Suprapubic skin (tissue), 4 donors: ENCODE measurements around the gene MME. TPM values are rescaled to one million over a fixed set of nuclear protein-coding genes. Genes with fewer than 3 reads are reported as not detected.

ENCODE experiments used
- DNase-seq, 2 donors: peaks; one replicate each; pipeline ENCODE4 v3.0.0-alpha.2; 2019; ENCODE audit warnings: low spot score in 2 of 2
- H3K27ac ChIP-seq: fragments of 200-600 bp; sonication (generic); one replicate; pipeline ENCODE4 v1.5.1; 2019
- H3K27me3 ChIP-seq: fragments of 200-600 bp; sonication (generic); one replicate; pipeline ENCODE4 v1.5.1; 2019
- H3K36me3 ChIP-seq: fragments of 200-600 bp; sonication (generic); one replicate; pipeline ENCODE4 v1.5.1; 2019
- H3K4me1 ChIP-seq: fragments of 200-600 bp; sonication (generic); one replicate; pipeline ENCODE4 v1.5.1; 2019
- H3K4me3 ChIP-seq: fragments of 200-600 bp; sonication (generic); one replicate; pipeline ENCODE4 v1.5.1; 2019; ENCODE audit warnings: mild to moderate bottlenecking
- H3K9me3 ChIP-seq: fragments of 200-600 bp; sonication (generic); one replicate; pipeline ENCODE4 v1.5.1; 2019
- EP300 ChIP-seq: sonication (generic); formaldehyde crosslinking; IDR thresholded peaks from one replicate; pipeline ENCODE4 v1.6.1; 2017; ENCODE audit warnings: antibody characterized with exemption
- POLR2A ChIP-seq, 2 donors: fragments of 450-650 bp; IDR thresholded peaks; one replicate each; pipeline ENCODE4 v1.6.1; 2017; ENCODE audit warnings: antibody characterized with exemption in 2 of 2, mild to moderate bottlenecking in 2 of 2, moderate library complexity in 2 of 2
- POLR2AphosphoS5 ChIP-seq, 3 donors: sonication (generic); formaldehyde crosslinking; IDR thresholded peaks; one replicate each; pipeline ENCODE4 v1.6.1; 2017; ENCODE audit warnings: antibody characterized with exemption in 3 of 3
- WGBS: methylation state at CpG from one replicate; pipeline ENCODE4 v1.1.5; 2018; 5-methylcytosine and 5-hydroxymethylcytosine counted together
- total RNA-seq, 4 donors: library from RNA; depleted of rRNA; stranded (reverse); fragments of >200 nt; gene quantifications; one replicate each; pipeline ENCODE4 v1.1.0, GENCODE V29; 2016
- TF ChIP-seq, protein P1 (sequence below), 2 donors: fragments of 200-600 bp in 1 of 2; fragments of 450-650 bp in 1 of 2; sonication (generic) in 1 of 2; IDR thresholded peaks; one replicate each; pipeline ENCODE4 v1.5.1; 2016 to 2019; ENCODE audit warnings: antibody characterized with exemption in 2 of 2, mild to moderate bottlenecking in 1 of 2, moderate library complexity in 1 of 2

The MME gene
- total RNA-seq, 4 donors from 2014 or later, result 1.9 to 8.2 (median 6.4) TPM

GRCh38 chr3:155037508-155038202, 42.5 kb upstream of the MME start:
- TF ChIP-seq POLR2AphosphoS5 (IDR thresholded peaks at IDR 0.05) (no peak), POLR2A (IDR thresholded peaks at IDR 0.05) (no peak), EP300 (no peak)
- TF ChIP-seq, protein P1, sequence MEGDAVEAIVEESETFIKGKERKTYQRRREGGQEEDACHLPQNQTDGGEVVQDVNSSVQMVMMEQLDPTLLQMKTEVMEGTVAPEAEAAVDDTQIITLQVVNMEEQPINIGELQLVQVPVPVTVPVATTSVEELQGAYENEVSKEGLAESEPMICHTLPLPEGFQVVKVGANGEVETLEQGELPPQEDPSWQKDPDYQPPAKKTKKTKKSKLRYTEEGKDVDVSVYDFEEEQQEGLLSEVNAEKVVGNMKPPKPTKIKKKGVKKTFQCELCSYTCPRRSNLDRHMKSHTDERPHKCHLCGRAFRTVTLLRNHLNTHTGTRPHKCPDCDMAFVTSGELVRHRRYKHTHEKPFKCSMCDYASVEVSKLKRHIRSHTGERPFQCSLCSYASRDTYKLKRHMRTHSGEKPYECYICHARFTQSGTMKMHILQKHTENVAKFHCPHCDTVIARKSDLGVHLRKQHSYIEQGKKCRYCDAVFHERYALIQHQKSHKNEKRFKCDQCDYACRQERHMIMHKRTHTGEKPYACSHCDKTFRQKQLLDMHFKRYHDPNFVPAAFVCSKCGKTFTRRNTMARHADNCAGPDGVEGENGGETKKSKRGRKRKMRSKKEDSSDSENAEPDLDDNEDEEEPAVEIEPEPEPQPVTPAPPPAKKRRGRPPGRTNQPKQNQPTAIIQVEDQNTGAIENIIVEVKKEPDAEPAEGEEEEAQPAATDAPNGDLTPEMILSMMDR (IDR thresholded peaks at IDR 0.05), result no peak
- Histone ChIP-seq H3K27me3 (no peaks in the 10 kb centered on the region), H3K27ac (no peak overlapping the region), H3K9me3 (no peaks in the 10 kb centered on the region), H3K4me1 (no peaks in the 10 kb centered on the region), H3K36me3 (no peaks in the 10 kb centered on the region), H3K4me3 (no peak overlapping the region)
- WGBS, result 66% methylated on average over 5 of the region's 5 CpGs
- DNase-seq, result no peak

- DNase-seq, result no peak
- Histone ChIP-seq H3K4me3 (no peak overlapping the region), H3K36me3 (no peaks in the 10 kb centered on the region), H3K4me1 (no peaks in the 10 kb centered on the region), H3K9me3 (no peaks in the 10 kb centered on the region), H3K27me3 (no peaks in the 10 kb centered on the region), H3K27ac (no peak overlapping the region)
- TF ChIP-seq POLR2A (IDR thresholded peaks at IDR 0.05) (no peak), POLR2AphosphoS5 (IDR thresholded peaks at IDR 0.05) (no peak), EP300 (no peak)
- TF ChIP-seq, protein P1 (IDR thresholded peaks at IDR 0.05), result no peak
- 92% methylated on average over 2 of the region's 2 CpGs for WGBS
These were observed 41.9 kb upstream of the MME start for GRCh38 chr3:155038203-155038554.

- no peak for DNase-seq
- Histone ChIP-seq H3K36me3 (no peaks in the 10 kb centered on the region), H3K9me3 (no peaks in the 10 kb centered on the region), H3K4me3 (no peak overlapping the region), H3K4me1 (no peaks in the 10 kb centered on the region), H3K27ac (no peak overlapping the region), H3K27me3 (no peaks in the 10 kb centered on the region)
- TF ChIP-seq EP300, result no peak
- TF ChIP-seq POLR2AphosphoS5 (IDR thresholded peaks at IDR 0.05), result no peak
- TF ChIP-seq POLR2A (IDR thresholded peaks at IDR 0.05), result no peak
- TF ChIP-seq, protein P1 (IDR thresholded peaks at IDR 0.05), result no peak
These were observed 33.2 kb upstream of the MME start for GRCh38 chr3:155046935-155047334.

GRCh38 chr3:155047672-155048071, 32.4 kb upstream of the MME start:
- no peak for DNase-seq
- no peaks in the 10 kb centered on the region for H3K27me3 ChIP-seq
- WGBS, result 85% methylated on average over 3 of the region's 3 CpGs
- no peak overlapping the region for H3K27ac ChIP-seq
- no peaks in the 10 kb centered on the region for H3K4me1 ChIP-seq
- H3K4me3 ChIP-seq, result no peak overlapping the region
- no peak for TF ChIP-seq EP300
- TF ChIP-seq, protein P1 (IDR thresholded peaks at IDR 0.05), result no peak
- H3K36me3 ChIP-seq, result no peaks in the 10 kb centered on the region
- H3K9me3 ChIP-seq, result peaks cover 6% of the 10 kb centered on the region

- Histone ChIP-seq H3K36me3 (no peaks in the 10 kb centered on the region), H3K27ac (no peak overlapping the region), H3K27me3 (no peaks in the 10 kb centered on the region), H3K4me3 (no peak overlapping the region), H3K4me1 (no peaks in the 10 kb centered on the region), H3K9me3 (peaks cover 6% of the 10 kb centered on the region)
- TF ChIP-seq EP300, result no peak
- no peak for TF ChIP-seq POLR2A (IDR thresholded peaks at IDR 0.05)
- no peak for TF ChIP-seq POLR2AphosphoS5 (IDR thresholded peaks at IDR 0.05)
- DNase-seq, result no peak
- WGBS, result 96% methylated on average over 4 of the region's 4 CpGs
These were observed 30.2 kb upstream of the MME start for GRCh38 chr3:155049959-155050358.

DNA sequence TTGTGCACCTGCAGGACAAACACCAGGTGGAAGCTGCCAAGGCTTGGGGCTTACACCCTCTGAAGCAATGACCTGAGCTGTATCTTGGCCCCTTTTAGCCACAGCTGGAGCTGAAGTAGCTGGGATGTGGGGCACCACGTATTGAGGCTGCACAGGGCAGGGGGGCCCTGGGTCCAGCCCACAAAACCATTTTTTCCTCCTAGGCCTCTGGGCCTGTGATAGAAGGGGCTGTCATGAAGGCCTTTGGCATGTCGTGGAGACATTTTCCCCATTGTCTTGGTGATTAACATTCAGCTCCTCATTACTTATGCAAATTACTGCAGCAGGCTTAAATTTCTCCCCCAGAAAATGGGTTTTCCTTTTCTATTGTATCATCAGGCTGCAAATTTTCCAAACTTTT, 27.6 kb upstream of the MME start:
- H3K27me3 ChIP-seq, result no peaks in the 10 kb centered on the region
- no peaks in the 10 kb centered on the region for H3K4me1 ChIP-seq
- 86% methylated on average over 2 of the region's 2 CpGs for WGBS
- no peaks in the 10 kb centered on the region for H3K36me3 ChIP-seq
- DNase-seq, result no peak
- H3K4me3 ChIP-seq, result no peak overlapping the region
- no peak for TF ChIP-seq POLR2A (IDR thresholded peaks at IDR 0.05)
- TF ChIP-seq, protein P1 (IDR thresholded peaks at IDR 0.05), result no peak
- TF ChIP-seq POLR2AphosphoS5 (IDR thresholded peaks at IDR 0.05), result no peak
- TF ChIP-seq EP300, result no peak
- no peak overlapping the region for H3K27ac ChIP-seq
- H3K9me3 ChIP-seq, result peaks cover 6% of the 10 kb centered on the region
